Measurements from ENCODE around the gene BMF. TPM values are rescaled to one million over a fixed set of nuclear protein-coding genes. Genes with fewer than 3 reads are reported as not detected.

Gene BMF
- total RNA-seq, 4 donors from 2014 or later = 4.7 to 7.5 (median 6.0) TPM

GRCh38 chr15:40038275-40038637, 70.4 kb downstream of the BMF start:
- TF ChIP-seq CTCF (IDR thresholded peaks at IDR 0.05) (no peak), EP300 (IDR thresholded peaks at IDR 0.05) (no peak), POLR2A (IDR thresholded peaks at IDR 0.05) (no peak), POLR2AphosphoS5 (IDR thresholded peaks at IDR 0.05) (no peak)
- no peaks in the 10 kb centered on the region for H3K27me3 ChIP-seq
- no peaks in the 10 kb centered on the region for H3K9me3 ChIP-seq
- ATAC-seq = no peak
- H3K4me3 ChIP-seq = peak overlapping the region; percentile 82 to 86
- H3K4me1 ChIP-seq = peaks cover 4 to 35% (median 8%) of the 10 kb centered on the region in 3 donors
- peak overlapping the region; percentile 88 to 98 (median 98) for H3K27ac ChIP-seq
- H3K36me3 ChIP-seq = peaks cover 15 to 41% of the 10 kb centered on the region in 2 donors
- WGBS, 2 donors (ENCODE audit: low coverage in 1 of 2) = 2% methylated on average over 10 to 11 of the region's 18 CpGs

Other genes with a start within 250 kb of the BMF start
- gene GPR176, start 188.6 kb downstream of the BMF start, total RNA-seq = 10 to 100 TPM in 1 of 4 donors, 1 to 10 TPM in 3; 1.6 to 11.8 (median 4.6) TPM
- gene EIF2AK4, start 174.8 kb downstream of the BMF start, total RNA-seq = 10 to 100 TPM; 26.1 to 48.8 (median 39.1) TPM
- gene SRP14, start 69.7 kb downstream of the BMF start, total RNA-seq = 100 to 1,000 TPM; 290 to 425 (median 324) TPM
- 1 to 10 TPM in 2 of 4 donors, under 1 TPM in 2; 0.13 to 2.4 (median 0.95) TPM for gene BUB1B, start 52.2 kb upstream of the BMF start, total RNA-seq
- gene PAK6, start 130.2 kb upstream of the BMF start, total RNA-seq = 1 to 10 TPM in 2 of 4 donors, under 1 TPM in 2; 0.94 to 4.6 (median 1.6) TPM
- gene ANKRD63, start 174.2 kb upstream of the BMF start, total RNA-seq = 1 to 10 TPM in 1 of 4 donors, not detected in 3; 1.6 TPM
- gene PLCB2, start 199.1 kb upstream of the BMF start, total RNA-seq = 10 to 100 TPM in 2 of 4 donors, 1 to 10 TPM in 2; 1.5 to 13.5 (median 8.8) TPM
- gene INAFM2, start 214.8 kb upstream of the BMF start, total RNA-seq = 10 to 100 TPM; 27.3 to 66.6 (median 37.5) TPM
- gene CCDC9B, start 232.1 kb upstream of the BMF start, total RNA-seq = 100 to 1,000 TPM in 1 of 4 donors, 10 to 100 TPM in 3; 28.0 to 105 (median 66.7) TPM
- not detected for gene PHGR1, start 242.2 kb upstream of the BMF start, total RNA-seq
- under 1 TPM; 0.07 to 0.19 (median 0.15) TPM for gene DISP2, start 249.3 kb upstream of the BMF start, total RNA-seq